Neural cell (in vitro differentiated cells): ENCODE results near the gene KHDRBS2. TPM values are rescaled to one million over a fixed set of nuclear protein-coding genes. Genes with fewer than 3 reads are reported as not detected.

ENCODE experiments used
- H2AFZ ChIP-seq: fragments of 200-600, 300-800 bp; sonication (generic), shearing (Covaris generic); 2 replicates; pipeline ENCODE4 v1.6.0; 2014; ENCODE audit warnings: low read depth, mild to moderate bottlenecking, antibody characterized with exemption, low read length, moderate library complexity
- H3F3A ChIP-seq: fragments of 200-600 bp; shearing (Covaris generic); 2 replicates; pipeline ENCODE4 v1.6.1; 2016; ENCODE audit warnings: mild to moderate bottlenecking, moderate library complexity, mixed read lengths, antibody characterized with exemption, low read length; ENCODE audit not compliant: insufficient read depth, poor library complexity, severe bottlenecking
- H3K27ac ChIP-seq: fragments of 200-600, 300-800 bp; sonication (generic), shearing (Covaris generic); 2 replicates; pipeline ENCODE4 v1.5.1; 2014; ENCODE audit warnings: mild to moderate bottlenecking, low read length, moderate library complexity
- H3K27me3 ChIP-seq: fragments of 300-800, 200-600 bp; sonication (generic), shearing (Covaris generic); 2 replicates; pipeline ENCODE4 v1.6.0; 2014; ENCODE audit warnings: mild to moderate bottlenecking, low read depth, low read length, moderate library complexity; ENCODE audit not compliant: insufficient read depth
- H3K36me3 ChIP-seq: fragments of 300-800, 200-600 bp; sonication (generic), shearing (Covaris generic); 2 replicates; pipeline ENCODE4 v1.5.1; 2014; ENCODE audit warnings: mild to moderate bottlenecking, antibody characterized with exemption, low read length, moderate library complexity; ENCODE audit not compliant: insufficient read depth
- H3K4me2 ChIP-seq: fragments of 300-800, 200-600 bp; sonication (generic), shearing (Covaris generic); 2 replicates; pipeline ENCODE4 v1.6.0; 2014; ENCODE audit warnings: mild to moderate bottlenecking, low read length
- H3K4me3 ChIP-seq: fragments of 300-800, 200-600 bp; sonication (generic), shearing (Covaris generic); 2 replicates; pipeline ENCODE4 v1.5.1; 2014; ENCODE audit warnings: mild to moderate bottlenecking, low read length, moderate library complexity
- H3K79me2 ChIP-seq: fragments of 200-600 bp; shearing (Covaris generic); replicated peaks from 2 replicates; pipeline ENCODE4 v1.6.0; 2014; ENCODE audit warnings: mild to moderate bottlenecking, low read length, moderate library complexity; ENCODE audit not compliant: insufficient read depth
- H3K9ac ChIP-seq: fragments of 300-800, 200-600 bp; sonication (generic), shearing (Covaris generic); 2 replicates; pipeline ENCODE4 v1.6.1; 2016; ENCODE audit warnings: mild to moderate bottlenecking, low read length, mixed read lengths
- H3K9me2 ChIP-seq: fragments of 200-600 bp; shearing (Covaris generic); 2 replicates; pipeline ENCODE4 v1.6.1; 2016; ENCODE audit warnings: mild to moderate bottlenecking, low read length, mixed read lengths; ENCODE audit not compliant: insufficient read depth
- H3K9me3 ChIP-seq: fragments of 200-600, 300-800 bp; sonication (generic), shearing (Covaris generic); 2 replicates; pipeline ENCODE4 v1.6.1; 2016; ENCODE audit warnings: mild to moderate bottlenecking, mixed run types, low read length, moderate library complexity, mixed read lengths
- H4K20me1 ChIP-seq: fragments of 200-600 bp; shearing (Covaris generic); 2 replicates; pipeline ENCODE4 v1.6.1; 2016; ENCODE audit warnings: mild to moderate bottlenecking, mixed run types; ENCODE audit not compliant: insufficient read depth
- EP300 ChIP-seq: fragments of 450-650 bp; conservative IDR thresholded peaks from 2 replicates; pipeline ENCODE4 v1.6.1; 2014; ENCODE audit warnings: antibody characterized with exemption, mild to moderate bottlenecking, moderate library complexity; ENCODE audit not compliant: poor library complexity, severe bottlenecking
- EZH2 ChIP-seq: fragments of 200-600, 300-800 bp; shearing (Covaris generic), sonication (generic); IDR thresholded peaks from 2 replicates; pipeline ENCODE4 v1.6.1; 2014; ENCODE audit warnings: antibody characterized with exemption, low read length, borderline replicate concordance, mild to moderate bottlenecking; ENCODE audit not compliant: insufficient read depth, poor library complexity, severe bottlenecking
- MXI1 ChIP-seq: fragments of 450-650 bp; conservative IDR thresholded peaks from 2 replicates; pipeline ENCODE4 v1.6.1; 2014; ENCODE audit warnings: antibody characterized with exemption, mild to moderate bottlenecking; ENCODE audit not compliant: poor library complexity, severe bottlenecking
- POLR2AphosphoS5 ChIP-seq: IDR thresholded peaks from 2 replicates; pipeline ENCODE4 v1.6.1; 2012
- RAD21 ChIP-seq: fragments of 450-650 bp; conservative IDR thresholded peaks from 2 replicates; pipeline ENCODE4 v1.6.1; 2014; ENCODE audit warnings: antibody characterized with exemption, mild to moderate bottlenecking, moderate library complexity
- SMC3 ChIP-seq: fragments of 450-650 bp; conservative IDR thresholded peaks from 2 replicates; pipeline ENCODE4 v1.6.1; 2014; ENCODE audit warnings: antibody characterized with exemption, mild to moderate bottlenecking, moderate library complexity; ENCODE audit not compliant: poor library complexity
- TAF1 ChIP-seq: IDR thresholded peaks from 2 replicates; pipeline ENCODE4 v1.6.1; 2012; ENCODE audit warnings: low read depth
- polyA plus RNA-seq: library from polyadenylated mRNA; depleted of rRNA; stranded (reverse); fragments of >200 nt; gene quantifications from 2 replicates; pipeline ENCODE4 v1.2.3, GENCODE V29; 2014
- TF ChIP-seq, protein P1 (sequence below): IDR thresholded peaks from 2 replicates; pipeline ENCODE4 v1.6.1; 2012; ENCODE audit warnings: borderline replicate concordance
- TF ChIP-seq, protein P2 (sequence below): fragments of 450-650 bp; IDR thresholded peaks from 2 replicates; pipeline ENCODE4 v1.5.1; 2014; ENCODE audit warnings: antibody characterized with exemption, mild to moderate bottlenecking, moderate library complexity; ENCODE audit not compliant: poor library complexity, severe bottlenecking

The KHDRBS2 gene
- polyA plus RNA-seq, 1 donor from 2014 or later, result 28.5 TPM

DNA sequence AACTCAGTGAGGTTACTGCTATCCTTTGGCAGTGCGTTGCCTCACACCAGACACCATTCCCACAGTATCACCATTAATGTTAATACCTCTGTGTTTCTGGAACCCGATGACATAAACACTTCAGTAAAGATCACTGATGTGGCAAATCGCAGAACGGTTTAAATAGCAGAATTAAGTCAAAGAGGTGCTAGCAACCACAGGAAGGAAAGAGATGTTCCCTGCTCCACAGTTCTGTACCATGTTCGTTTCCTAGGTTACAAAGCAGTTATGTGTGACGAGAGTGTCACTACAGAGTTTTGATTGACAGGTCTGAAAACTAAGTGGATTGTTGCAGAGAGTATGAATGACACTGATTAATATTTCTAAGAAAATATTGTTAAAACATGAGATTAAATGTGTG, 272.3 kb downstream of the KHDRBS2 start:
- Histone ChIP-seq H3K9ac (no peak overlapping the region), H3K4me2 (peak overlapping the region; percentile 3), H4K20me1 (no peaks in the 10 kb centered on the region), H3F3A (peaks cover 5% of the 10 kb centered on the region), H2AFZ (no peak overlapping the region), H3K27me3 (no peaks in the 10 kb centered on the region), H3K27ac (peak overlapping the region; percentile 69), H3K4me3 (no peak overlapping the region), H3K9me3 (no peaks in the 10 kb centered on the region), H3K36me3 (no peaks in the 10 kb centered on the region), H3K79me2 (no peaks in the 10 kb centered on the region), H3K9me2 (no peaks in the 10 kb centered on the region)
- no peak for TF ChIP-seq SMC3
- TF ChIP-seq EZH2, result no peak
- TF ChIP-seq, protein P1, sequence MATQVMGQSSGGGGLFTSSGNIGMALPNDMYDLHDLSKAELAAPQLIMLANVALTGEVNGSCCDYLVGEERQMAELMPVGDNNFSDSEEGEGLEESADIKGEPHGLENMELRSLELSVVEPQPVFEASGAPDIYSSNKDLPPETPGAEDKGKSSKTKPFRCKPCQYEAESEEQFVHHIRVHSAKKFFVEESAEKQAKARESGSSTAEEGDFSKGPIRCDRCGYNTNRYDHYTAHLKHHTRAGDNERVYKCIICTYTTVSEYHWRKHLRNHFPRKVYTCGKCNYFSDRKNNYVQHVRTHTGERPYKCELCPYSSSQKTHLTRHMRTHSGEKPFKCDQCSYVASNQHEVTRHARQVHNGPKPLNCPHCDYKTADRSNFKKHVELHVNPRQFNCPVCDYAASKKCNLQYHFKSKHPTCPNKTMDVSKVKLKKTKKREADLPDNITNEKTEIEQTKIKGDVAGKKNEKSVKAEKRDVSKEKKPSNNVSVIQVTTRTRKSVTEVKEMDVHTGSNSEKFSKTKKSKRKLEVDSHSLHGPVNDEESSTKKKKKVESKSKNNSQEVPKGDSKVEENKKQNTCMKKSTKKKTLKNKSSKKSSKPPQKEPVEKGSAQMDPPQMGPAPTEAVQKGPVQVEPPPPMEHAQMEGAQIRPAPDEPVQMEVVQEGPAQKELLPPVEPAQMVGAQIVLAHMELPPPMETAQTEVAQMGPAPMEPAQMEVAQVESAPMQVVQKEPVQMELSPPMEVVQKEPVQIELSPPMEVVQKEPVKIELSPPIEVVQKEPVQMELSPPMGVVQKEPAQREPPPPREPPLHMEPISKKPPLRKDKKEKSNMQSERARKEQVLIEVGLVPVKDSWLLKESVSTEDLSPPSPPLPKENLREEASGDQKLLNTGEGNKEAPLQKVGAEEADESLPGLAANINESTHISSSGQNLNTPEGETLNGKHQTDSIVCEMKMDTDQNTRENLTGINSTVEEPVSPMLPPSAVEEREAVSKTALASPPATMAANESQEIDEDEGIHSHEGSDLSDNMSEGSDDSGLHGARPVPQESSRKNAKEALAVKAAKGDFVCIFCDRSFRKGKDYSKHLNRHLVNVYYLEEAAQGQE, result peak; percentile 76
- TF ChIP-seq, protein P2, sequence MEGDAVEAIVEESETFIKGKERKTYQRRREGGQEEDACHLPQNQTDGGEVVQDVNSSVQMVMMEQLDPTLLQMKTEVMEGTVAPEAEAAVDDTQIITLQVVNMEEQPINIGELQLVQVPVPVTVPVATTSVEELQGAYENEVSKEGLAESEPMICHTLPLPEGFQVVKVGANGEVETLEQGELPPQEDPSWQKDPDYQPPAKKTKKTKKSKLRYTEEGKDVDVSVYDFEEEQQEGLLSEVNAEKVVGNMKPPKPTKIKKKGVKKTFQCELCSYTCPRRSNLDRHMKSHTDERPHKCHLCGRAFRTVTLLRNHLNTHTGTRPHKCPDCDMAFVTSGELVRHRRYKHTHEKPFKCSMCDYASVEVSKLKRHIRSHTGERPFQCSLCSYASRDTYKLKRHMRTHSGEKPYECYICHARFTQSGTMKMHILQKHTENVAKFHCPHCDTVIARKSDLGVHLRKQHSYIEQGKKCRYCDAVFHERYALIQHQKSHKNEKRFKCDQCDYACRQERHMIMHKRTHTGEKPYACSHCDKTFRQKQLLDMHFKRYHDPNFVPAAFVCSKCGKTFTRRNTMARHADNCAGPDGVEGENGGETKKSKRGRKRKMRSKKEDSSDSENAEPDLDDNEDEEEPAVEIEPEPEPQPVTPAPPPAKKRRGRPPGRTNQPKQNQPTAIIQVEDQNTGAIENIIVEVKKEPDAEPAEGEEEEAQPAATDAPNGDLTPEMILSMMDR, result no peak
- peak; percentile 53 for TF ChIP-seq RAD21
- no peak for TF ChIP-seq TAF1
- no peak for TF ChIP-seq MXI1
- peak; percentile 99 for TF ChIP-seq EP300
- peak; percentile 96 for TF ChIP-seq POLR2AphosphoS5

DNA sequence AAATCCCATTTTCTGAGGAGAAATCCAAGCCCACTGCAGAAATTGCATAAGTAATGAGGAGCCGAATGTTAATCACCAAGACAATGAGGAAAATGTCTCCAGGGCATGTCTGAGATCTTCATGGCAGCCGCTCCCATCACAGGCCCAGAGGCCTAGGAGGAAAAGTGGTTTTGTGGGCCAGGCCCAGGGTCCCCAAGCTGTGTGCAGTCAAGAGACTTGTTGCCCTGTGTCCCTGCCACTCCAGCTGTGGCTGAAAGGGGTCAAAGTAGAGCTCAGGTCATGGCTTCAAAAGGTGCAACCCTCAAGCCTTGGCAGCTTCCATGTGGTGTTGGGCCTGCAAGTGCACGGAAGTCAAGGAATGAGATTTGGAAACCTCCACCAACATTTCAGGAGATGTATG, 276.6 kb downstream of the KHDRBS2 start:
- H3K27me3 ChIP-seq, result no peaks in the 10 kb centered on the region
- no peak overlapping the region for H3K27ac ChIP-seq
- TF ChIP-seq EZH2, result no peak
- TF ChIP-seq, protein P2, result no peak
- TF ChIP-seq, protein P1, result no peak
- TF ChIP-seq SMC3, result no peak
- TF ChIP-seq RAD21, result no peak
- no peak for TF ChIP-seq EP300
- no peak for TF ChIP-seq POLR2AphosphoS5
- TF ChIP-seq TAF1, result no peak
- TF ChIP-seq MXI1, result no peak
- no peak overlapping the region for H3K4me2 ChIP-seq
- no peaks in the 10 kb centered on the region for H3K36me3 ChIP-seq
- no peaks in the 10 kb centered on the region for H3K9me3 ChIP-seq
- peaks cover 5% of the 10 kb centered on the region for H3F3A ChIP-seq
- no peaks in the 10 kb centered on the region for H4K20me1 ChIP-seq
- H3K4me3 ChIP-seq, result no peak overlapping the region
- H3K9me2 ChIP-seq, result no peaks in the 10 kb centered on the region
- no peak overlapping the region for H2AFZ ChIP-seq
- no peak overlapping the region for H3K9ac ChIP-seq
- H3K79me2 ChIP-seq, result no peaks in the 10 kb centered on the region
